Activated T-cell treated with anti-CD3 and anti-CD28 coated beads, Interleukin-2, amount 50 U/mL, for 24 hours (primary cell): ENCODE data around the gene INIP.

ENCODE experiments used
- DNase-seq: peaks from one replicate; pipeline ENCODE4 v3.0.0-alpha.2; 2020
- H3K27ac Mint-ChIP-seq: 2 replicates; pipeline ENCODE4 v1.8.0; 2020; ENCODE audit warnings: mild to moderate bottlenecking, mixed read lengths
- H3K27me3 Mint-ChIP-seq: 2 replicates; pipeline ENCODE4 v1.8.0; 2020; ENCODE audit warnings: mixed read lengths
- H3K36me3 Mint-ChIP-seq: 2 replicates; pipeline ENCODE4 v1.8.0; 2020; ENCODE audit warnings: low read depth, mixed read lengths
- H3K4me1 Mint-ChIP-seq: 2 replicates; pipeline ENCODE4 v1.8.0; 2020; ENCODE audit warnings: low read depth, mixed read lengths
- H3K4me3 Mint-ChIP-seq: 2 replicates; pipeline ENCODE4 v1.8.0; 2020; ENCODE audit warnings: mild to moderate bottlenecking, moderate library complexity, mixed read lengths
- H3K9me3 Mint-ChIP-seq: 2 replicates; pipeline ENCODE4 v1.8.0; 2020; ENCODE audit warnings: mixed read lengths

Gene INIP

GRCh38 chr9:112717661-112718331 is at the start of gene INIP:
INIP (minus strand) TSS chr9:112718117; CDS start chr9:112716485, 1,632 bp downstream.
- Mint-ChIP-seq H3K9me3 (no peaks in the 10 kb centered on the region), H3K4me3 (peak within 1 kb of the TSS; percentile 92), H3K36me3 (peaks cover 25% of the 10 kb centered on the region), H3K27me3 (no peaks in the 10 kb centered on the region), H3K27ac (peak within 1 kb of the TSS; percentile 98), H3K4me1 (peaks cover 42% of the 10 kb centered on the region)
- DNase-seq = peak; percentile 97

DNA sequence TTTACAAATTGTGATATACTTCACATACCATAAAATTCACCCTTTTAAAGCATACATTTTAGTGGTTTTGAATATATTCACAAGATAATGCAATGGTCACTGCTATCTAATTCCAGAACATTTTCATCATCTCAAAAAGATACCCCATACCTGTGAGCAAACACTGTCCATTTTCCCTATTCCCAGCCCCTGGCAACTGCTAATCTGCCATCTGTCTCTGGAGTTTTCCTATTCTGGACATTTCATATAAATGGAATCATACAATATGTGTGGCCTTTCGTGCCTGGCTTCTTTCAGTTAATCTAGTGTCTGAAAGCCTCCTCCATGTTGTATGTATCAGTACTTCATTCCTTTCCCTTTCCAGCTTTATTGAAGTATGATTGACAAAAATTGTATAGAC is 47.4 kb upstream of the INIP start:
- no peaks in the 10 kb centered on the region for H3K27me3 Mint-ChIP-seq
- peaks cover 7% of the 10 kb centered on the region for H3K9me3 Mint-ChIP-seq
- DNase-seq = no peak
- H3K27ac Mint-ChIP-seq = no peak overlapping the region
- H3K4me1 Mint-ChIP-seq = peaks cover 30% of the 10 kb centered on the region
- no peak overlapping the region for H3K4me3 Mint-ChIP-seq
- peaks cover 10% of the 10 kb centered on the region for H3K36me3 Mint-ChIP-seq

- H3K4me1 Mint-ChIP-seq = peaks cover 34% of the 10 kb centered on the region
- no peak overlapping the region for H3K27ac Mint-ChIP-seq
These were observed 46.9 kb upstream of the INIP start for GRCh38 chr9:112764837-112765236.

DNA sequence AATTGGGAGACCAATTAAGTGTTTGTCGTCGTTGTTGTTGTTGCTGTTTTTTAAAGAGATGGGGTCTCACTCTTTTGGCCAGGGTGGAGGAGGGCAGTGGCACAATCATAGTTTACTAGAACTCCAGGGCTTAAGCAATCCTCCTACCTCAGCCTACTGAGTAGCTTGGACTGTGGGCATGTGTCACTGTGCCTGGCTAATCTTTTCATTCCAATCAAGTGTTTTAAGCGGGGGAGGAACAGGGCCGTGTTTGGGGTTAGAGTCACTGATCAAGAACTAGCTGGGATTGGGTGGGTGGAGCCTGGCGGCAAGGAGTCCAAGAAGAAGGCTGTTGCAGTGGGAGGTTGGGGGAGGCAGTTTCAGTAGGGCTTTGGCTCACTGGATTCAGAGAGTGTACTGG is 46.4 kb upstream of the INIP start:
- no peak for DNase-seq
- H3K36me3 Mint-ChIP-seq = peaks cover 10% of the 10 kb centered on the region
- H3K9me3 Mint-ChIP-seq = peaks cover 7% of the 10 kb centered on the region
- H3K27ac Mint-ChIP-seq = no peak overlapping the region
- H3K4me3 Mint-ChIP-seq = no peak overlapping the region
- H3K27me3 Mint-ChIP-seq = no peaks in the 10 kb centered on the region
- peaks cover 33% of the 10 kb centered on the region for H3K4me1 Mint-ChIP-seq

More at GRCh38 chr9:112764837-112765236, 46.9 kb upstream of the INIP start:
- H3K4me3 Mint-ChIP-seq = no peak overlapping the region
- peaks cover 10% of the 10 kb centered on the region for H3K36me3 Mint-ChIP-seq
- peaks cover 7% of the 10 kb centered on the region for H3K9me3 Mint-ChIP-seq
- DNase-seq = no peak
- no peaks in the 10 kb centered on the region for H3K27me3 Mint-ChIP-seq

GRCh38 chr9:112762726-112763518 is 45.0 kb upstream of the INIP start:
- H3K4me1 Mint-ChIP-seq = peaks cover 35% of the 10 kb centered on the region
- H3K27me3 Mint-ChIP-seq = no peaks in the 10 kb centered on the region
- H3K27ac Mint-ChIP-seq = no peak overlapping the region
- no peak overlapping the region for H3K4me3 Mint-ChIP-seq
- peaks cover 7% of the 10 kb centered on the region for H3K9me3 Mint-ChIP-seq
- no peak for DNase-seq
- peaks cover 7% of the 10 kb centered on the region for H3K36me3 Mint-ChIP-seq

GRCh38 chr9:112761912-112762655 is 44.2 kb upstream of the INIP start:
- Mint-ChIP-seq H3K27ac (no peak overlapping the region), H3K4me1 (peaks cover 42% of the 10 kb centered on the region), H3K27me3 (no peaks in the 10 kb centered on the region)

DNA sequence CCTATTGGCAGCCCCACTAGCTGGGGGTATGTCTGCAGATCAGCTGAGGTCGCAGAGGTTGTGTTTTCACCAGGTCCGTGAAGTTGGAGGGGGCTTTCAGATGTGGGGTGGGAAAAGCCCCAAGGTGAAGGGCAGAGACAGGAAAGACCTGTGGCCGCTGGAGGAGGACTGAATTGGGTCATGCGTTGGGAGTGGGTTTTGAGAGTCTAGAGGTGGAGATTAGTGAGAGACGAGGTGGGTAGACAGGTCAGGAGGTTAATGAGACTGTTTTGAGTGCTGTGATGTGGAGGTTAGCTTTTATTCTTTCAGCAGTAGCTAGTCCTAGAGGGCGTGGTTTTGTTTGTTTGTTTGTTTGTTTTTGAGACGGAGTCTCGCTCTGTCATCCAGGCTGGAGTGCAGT is 42.9 kb upstream of the INIP start:
- H3K4me1 Mint-ChIP-seq = peaks cover 41% of the 10 kb centered on the region
- H3K9me3 Mint-ChIP-seq = no peaks in the 10 kb centered on the region
- no peaks in the 10 kb centered on the region for H3K27me3 Mint-ChIP-seq
- H3K36me3 Mint-ChIP-seq = no peaks in the 10 kb centered on the region
- no peak overlapping the region for H3K4me3 Mint-ChIP-seq
- H3K27ac Mint-ChIP-seq = no peak overlapping the region
- DNase-seq = no peak

More at GRCh38 chr9:112761912-112762655, 44.2 kb upstream of the INIP start:
- no peak for DNase-seq
- Mint-ChIP-seq H3K9me3 (peaks cover 7% of the 10 kb centered on the region), H3K36me3 (peaks cover 7% of the 10 kb centered on the region), H3K4me3 (no peak overlapping the region)

DNA sequence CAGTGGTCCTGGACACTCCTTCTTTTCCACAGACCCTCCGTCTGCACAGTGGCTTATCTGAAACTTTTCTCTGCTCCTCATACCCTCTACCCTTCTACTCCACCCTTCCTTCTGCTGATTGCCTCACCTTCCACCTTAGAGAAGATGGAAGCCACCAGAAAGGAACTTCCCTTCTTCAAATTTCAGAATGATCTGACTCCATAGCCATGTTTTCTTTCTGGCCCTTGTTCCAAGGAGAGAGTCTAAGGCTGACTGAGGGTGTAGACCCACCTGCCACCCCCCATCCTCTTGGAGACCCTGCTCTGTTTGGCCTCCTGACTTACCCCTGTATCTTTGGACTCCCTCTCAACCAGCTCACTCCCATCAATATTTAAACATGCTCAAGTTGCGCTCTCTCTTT is 40.0 kb upstream of the INIP start:
- no peaks in the 10 kb centered on the region for H3K27me3 Mint-ChIP-seq

GRCh38 chr9:112757282-112757883 is 39.5 kb upstream of the INIP start:
- no peaks in the 10 kb centered on the region for H3K27me3 Mint-ChIP-seq
- no peaks in the 10 kb centered on the region for H3K9me3 Mint-ChIP-seq
- DNase-seq = no peak
- H3K4me3 Mint-ChIP-seq = no peak overlapping the region
- no peak overlapping the region for H3K27ac Mint-ChIP-seq
- peaks cover 67% of the 10 kb centered on the region for H3K4me1 Mint-ChIP-seq
- no peaks in the 10 kb centered on the region for H3K36me3 Mint-ChIP-seq

More for the DNA sequence above, 40.0 kb upstream of the INIP start:
- Mint-ChIP-seq H3K4me3 (no peak overlapping the region), H3K9me3 (no peaks in the 10 kb centered on the region), H3K36me3 (no peaks in the 10 kb centered on the region), H3K4me1 (peaks cover 62% of the 10 kb centered on the region), H3K27ac (no peak overlapping the region)
- DNase-seq = no peak

GRCh38 chr9:112755675-112756074 is 37.8 kb upstream of the INIP start:
- Mint-ChIP-seq H3K9me3 (no peaks in the 10 kb centered on the region), H3K36me3 (no peaks in the 10 kb centered on the region), H3K4me1 (peaks cover 75% of the 10 kb centered on the region)

GRCh38 chr9:112755016-112755427 is 37.1 kb upstream of the INIP start:
- Mint-ChIP-seq H3K4me3 (peak overlapping the region; percentile 18), H3K27ac (peak overlapping the region; percentile 75), H3K27me3 (no peaks in the 10 kb centered on the region), H3K4me1 (peaks cover 72% of the 10 kb centered on the region), H3K36me3 (peaks cover 2% of the 10 kb centered on the region), H3K9me3 (no peaks in the 10 kb centered on the region)
- DNase-seq = no peak

More at GRCh38 chr9:112755675-112756074, 37.8 kb upstream of the INIP start:
- Mint-ChIP-seq H3K4me3 (no peak overlapping the region), H3K27me3 (no peaks in the 10 kb centered on the region), H3K27ac (no peak overlapping the region)
- no peak for DNase-seq

DNA sequence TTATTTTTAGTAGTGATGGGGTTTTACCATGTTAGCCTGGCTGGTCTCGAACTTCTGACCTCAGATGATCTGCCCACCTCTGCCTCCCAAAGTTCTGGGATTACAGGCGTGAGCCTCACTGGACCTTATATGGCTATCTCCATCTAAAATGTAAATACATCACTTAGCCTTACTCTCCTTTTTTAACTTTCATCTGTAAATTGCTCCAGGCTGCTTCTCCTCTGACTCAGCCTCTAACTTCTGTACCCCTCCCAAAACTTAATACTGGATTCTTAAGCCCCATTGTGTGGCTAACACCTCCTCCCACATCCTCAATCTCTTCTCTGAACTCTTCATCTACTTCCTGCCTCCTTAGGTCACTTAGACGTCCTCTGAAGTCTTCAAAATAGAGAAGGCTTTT is 36.7 kb upstream of the INIP start:
- DNase-seq = no peak
- H3K27me3 Mint-ChIP-seq = no peaks in the 10 kb centered on the region
- H3K4me1 Mint-ChIP-seq = peaks cover 72% of the 10 kb centered on the region
- peak overlapping the region; percentile 75 for H3K27ac Mint-ChIP-seq
- peak overlapping the region; percentile 18 for H3K4me3 Mint-ChIP-seq
- H3K36me3 Mint-ChIP-seq = peaks cover 2% of the 10 kb centered on the region
- no peaks in the 10 kb centered on the region for H3K9me3 Mint-ChIP-seq

DNA sequence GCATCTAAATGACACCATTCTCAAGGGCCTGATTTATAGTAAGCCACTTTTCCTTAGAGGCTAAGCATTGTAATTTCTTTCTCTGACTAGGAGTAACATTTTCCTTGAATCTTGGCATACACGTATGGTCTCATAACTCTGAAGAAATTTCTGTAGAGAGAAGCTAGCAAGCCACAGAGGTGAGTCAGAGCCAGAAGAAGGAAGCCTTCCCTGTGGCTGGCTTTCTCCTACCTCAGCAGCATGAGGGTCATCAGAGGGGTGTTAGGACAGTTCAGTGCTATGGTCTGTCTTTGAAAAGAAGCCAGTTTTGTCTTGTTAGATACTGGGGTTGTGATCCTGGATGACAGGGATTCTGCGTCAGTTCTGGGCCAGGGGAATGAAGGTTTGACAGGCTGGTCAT is 35.8 kb upstream of the INIP start:
- peaks cover 77% of the 10 kb centered on the region for H3K4me1 Mint-ChIP-seq
- peak overlapping the region; percentile 3 for H3K4me3 Mint-ChIP-seq

More for the DNA sequence above, 35.8 kb upstream of the INIP start:
- no peaks in the 10 kb centered on the region for H3K27me3 Mint-ChIP-seq
- H3K9me3 Mint-ChIP-seq = no peaks in the 10 kb centered on the region
- peak overlapping the region; percentile 76 for H3K27ac Mint-ChIP-seq
- DNase-seq = no peak
- H3K36me3 Mint-ChIP-seq = peaks cover 2% of the 10 kb centered on the region
